Posterior vena cava (tissue), 2 donors: Measurements from ENCODE around the gene KRI1. TPM values are rescaled to one million over a fixed set of nuclear protein-coding genes. Genes with fewer than 3 reads are reported as not detected.
"Not testable (repeated sequence)": the region's sequence is repeated elsewhere in the genome, so short reads cannot be mapped to it uniquely, and the experiment has no call there.

Experiments used
- DNase-seq: peaks from one replicate; pipeline ENCODE4 v3.0.0-alpha.2; 2020; ENCODE audit warnings: low spot score
- intact Hi-C, 2 donors: fragments of 100-400 bp; cut with DNase I; formaldehyde crosslinking; loops; one replicate each; pipeline versions ENCODE4 v1.14.1 to v1.14.2; 2022 to 2023
- total RNA-seq, 2 donors: library from RNA; stranded (reverse); fragmentation: NEBNext Ultra II Directional; extraction: Animal tissue kit (Norgen Biotek cat#: 25700); gene quantifications; one replicate each; pipeline ENCODE4 v1.2.1, GENCODE V29; 2021
- donor health status: DM: yes; HTN: yes; CAD: no.
- donor health status: DM: yes; HTN: yes; CAD: no.

KRI1 gene
- total RNA-seq, 2 donors from 2014 or later: 15.1 to 16.5 TPM

- intact Hi-C loops, DNase-seq: not testable (repeated sequence)
Measured at GRCh38 chr19:10526887-10527286, 38.9 kb downstream of the KRI1 start.

GRCh38 chr19:10525636-10526035 is 40.2 kb downstream of the KRI1 start:
- no peak for DNase-seq
- intact Hi-C loops: no loop called here

- no peak for DNase-seq
- intact Hi-C loops: no loop called here
Measured at GRCh38 chr19:10523135-10523636, 42.6 kb downstream of the KRI1 start.

- intact Hi-C loops: no loop called here
- no peak for DNase-seq
Measured at GRCh38 chr19:10521461-10522171, 44.2 kb downstream of the KRI1 start.

- no peak for DNase-seq
- intact Hi-C loops: no loop called here
Measured at GRCh38 chr19:10520652-10521318, 45.0 kb downstream of the KRI1 start.

- intact Hi-C loops: loop anchor here in 1 of 2 donors (2.0 kb wide), 1 partner anchor 33 kb away; no protein-coding TSS in a partner anchor
Measured at GRCh38 chr19:10519421-10519820, 46.4 kb downstream of the KRI1 start.

GRCh38 chr19:10518444-10519361 is 47.1 kb downstream of the KRI1 start:
- DNase-seq: no peak
- intact Hi-C loops: loop anchor here in 1 of 2 donors (2.0 kb wide), 1 partner anchor 34 kb away; no protein-coding TSS in a partner anchor

More at GRCh38 chr19:10519421-10519820, 46.4 kb downstream of the KRI1 start:
- DNase-seq: no peak

GRCh38 chr19:10517760-10518443 is 47.9 kb downstream of the KRI1 start:
- no peak for DNase-seq
- intact Hi-C loops: loop anchor here in 1 of 2 donors (2.0 kb wide), 1 partner anchor 35 kb away; no protein-coding TSS in a partner anchor

GRCh38 chr19:10517361-10517759 is 48.5 kb downstream of the KRI1 start, which contains the start of gene S1PR5:
S1PR5 (minus strand) TSS chr19:10517447; CDS start chr19:10515011, 2,436 bp downstream.
- no peak for DNase-seq
- intact Hi-C loops: no loop called here

- DNase-seq: no peak
- intact Hi-C loops: no loop called here
Measured at GRCh38 chr19:10516671-10517286, 49.0 kb downstream of the KRI1 start.

- intact Hi-C loops: no loop called here
- no peak for DNase-seq
Measured at GRCh38 chr19:10516064-10516385, 49.8 kb downstream of the KRI1 start.

GRCh38 chr19:10514211-10515145 is 51.3 kb downstream of the KRI1 start:
- intact Hi-C loops: no loop called here
- DNase-seq: no peak

- DNase-seq: no peak
- intact Hi-C loops: no loop called here
Measured at GRCh38 chr19:10513223-10513622, 52.6 kb downstream of the KRI1 start.

- no peak for DNase-seq
- intact Hi-C loops: no loop called here
Measured at GRCh38 chr19:10510301-10510802, 55.5 kb downstream of the KRI1 start.

- intact Hi-C loops: no loop called here
- DNase-seq: no peak
Measured at GRCh38 chr19:10508707-10509106, 57.1 kb downstream of the KRI1 start.

- intact Hi-C loops: no loop called here
- DNase-seq: no peak
Measured at GRCh38 chr19:10508036-10508435, 57.8 kb downstream of the KRI1 start.

GRCh38 chr19:10505583-10506229 is 60.1 kb downstream of the KRI1 start:
- intact Hi-C loops: no loop called here
- DNase-seq: peak; percentile 92
